GM21825 (cell line): ENCODE measurements around the gene SEMA4F.
"Not testable (repeated sequence)": the region's sequence is repeated elsewhere in the genome, so short reads cannot be mapped to it uniquely, and the experiment has no call there.

Experiments
- ATAC-seq: cut with Tn5 transposase; IDR thresholded peaks from one replicate; pipeline ENCODE4 v1.9.1; 2021; ENCODE audit warnings: mild to moderate bottlenecking, moderate library complexity; ENCODE audit not compliant: unreplicated experiment

The SEMA4F gene

DNA sequence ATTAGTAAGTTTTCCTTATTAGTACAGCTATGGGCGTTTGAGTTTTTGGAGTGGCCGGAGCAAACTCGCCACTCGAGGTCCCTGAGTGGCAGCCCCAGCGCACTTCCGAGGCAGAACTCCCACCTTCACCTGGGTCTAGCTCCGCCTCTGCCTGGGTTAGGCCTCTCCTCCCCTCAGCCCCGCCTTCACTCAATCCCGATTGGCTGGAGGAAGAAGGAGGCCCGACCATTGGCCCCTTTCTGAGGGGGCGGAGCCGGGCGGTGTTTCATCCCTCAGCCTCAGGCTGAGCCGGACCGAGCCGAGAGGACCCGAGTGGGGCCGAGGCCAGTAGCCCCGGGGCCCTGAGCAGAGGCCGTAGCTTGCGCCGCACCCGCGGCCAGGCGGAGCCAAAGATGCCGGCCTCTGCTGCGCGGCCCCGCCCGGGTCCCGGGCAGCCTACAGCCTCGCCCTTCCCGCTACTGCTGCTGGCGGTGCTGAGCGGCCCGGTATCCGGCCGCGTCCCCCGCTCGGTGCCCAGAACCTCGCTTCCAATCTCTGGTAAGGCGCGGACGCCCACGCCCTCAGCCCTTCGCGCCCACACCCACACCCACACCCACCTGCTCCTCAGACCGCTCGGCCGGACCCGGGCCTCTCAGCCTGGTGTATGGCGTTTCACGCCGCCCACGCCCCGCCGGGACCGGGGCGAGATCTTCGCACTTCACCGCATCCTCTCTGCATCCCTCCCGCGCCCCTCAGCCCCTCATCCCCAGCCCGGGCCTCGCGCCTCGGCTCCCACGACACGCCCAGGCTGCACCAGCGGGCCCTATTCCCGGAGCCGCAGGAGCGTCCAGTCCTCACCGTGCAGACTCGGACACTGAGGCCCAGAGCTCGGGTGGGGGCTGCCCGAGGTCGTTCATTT is at the start of gene SEMA4F:
Gene SEMA4F (plus strand): TSS at position 263 of the 898 bp plus-strand sequence. CDS start 130 bp downstream, at position 393.
- ATAC-seq: peak; percentile 100

- ATAC-seq: no peak
These were observed 47.1 kb upstream of the SEMA4F start for GRCh38 chr2:74606927-74607326.

DNA sequence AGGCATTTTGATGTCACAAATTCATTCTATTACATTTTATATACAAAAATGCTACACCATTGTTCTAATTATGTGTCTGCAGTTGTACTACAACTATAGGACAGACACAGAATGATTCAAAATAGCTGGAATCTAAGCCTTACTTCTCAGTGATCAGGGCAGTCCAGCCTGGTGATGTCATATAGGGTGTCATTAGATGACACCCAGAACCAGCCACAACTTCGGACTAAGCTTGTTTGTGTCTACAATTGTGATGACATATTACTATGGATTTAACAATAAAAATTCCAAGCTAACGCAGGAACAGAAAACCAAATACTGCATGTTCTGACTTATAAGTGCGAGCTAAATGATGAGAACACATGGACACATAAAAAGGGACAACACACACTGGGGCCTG is 36.9 kb upstream of the SEMA4F start:
- ATAC-seq: no peak

DNA sequence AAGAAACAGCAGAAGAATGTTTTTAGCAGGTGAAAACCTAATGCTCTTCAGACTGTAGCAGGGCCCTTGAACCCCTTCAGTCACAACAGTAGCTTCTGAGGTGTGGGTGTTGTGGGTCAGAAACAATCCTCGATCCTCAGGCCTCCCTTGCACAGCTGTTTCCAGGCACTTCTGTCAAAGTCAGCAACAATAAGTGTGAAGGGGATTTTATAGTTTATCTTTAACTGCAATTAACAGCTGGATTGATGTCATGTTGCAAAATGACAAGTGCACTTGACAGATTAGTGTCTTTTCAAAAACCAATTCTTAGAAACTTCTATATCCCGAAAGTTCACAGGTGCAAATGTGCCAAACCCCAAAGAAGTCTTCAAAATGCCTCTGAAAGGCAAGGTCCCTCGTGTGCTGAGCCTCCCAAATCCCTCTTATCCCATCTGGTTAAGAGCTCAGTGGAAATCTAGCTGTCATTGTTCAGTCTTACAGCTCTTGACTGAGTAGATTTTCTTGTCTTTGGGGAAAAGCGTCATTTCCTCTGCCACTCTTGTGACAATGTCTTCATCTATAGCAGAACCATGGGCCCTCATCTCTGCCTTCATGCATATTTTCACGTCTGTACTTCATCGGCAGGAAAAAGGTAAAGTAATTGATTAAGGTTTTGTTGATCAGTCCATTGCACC is 35.5 kb upstream of the SEMA4F start:
- no peak for ATAC-seq

DNA sequence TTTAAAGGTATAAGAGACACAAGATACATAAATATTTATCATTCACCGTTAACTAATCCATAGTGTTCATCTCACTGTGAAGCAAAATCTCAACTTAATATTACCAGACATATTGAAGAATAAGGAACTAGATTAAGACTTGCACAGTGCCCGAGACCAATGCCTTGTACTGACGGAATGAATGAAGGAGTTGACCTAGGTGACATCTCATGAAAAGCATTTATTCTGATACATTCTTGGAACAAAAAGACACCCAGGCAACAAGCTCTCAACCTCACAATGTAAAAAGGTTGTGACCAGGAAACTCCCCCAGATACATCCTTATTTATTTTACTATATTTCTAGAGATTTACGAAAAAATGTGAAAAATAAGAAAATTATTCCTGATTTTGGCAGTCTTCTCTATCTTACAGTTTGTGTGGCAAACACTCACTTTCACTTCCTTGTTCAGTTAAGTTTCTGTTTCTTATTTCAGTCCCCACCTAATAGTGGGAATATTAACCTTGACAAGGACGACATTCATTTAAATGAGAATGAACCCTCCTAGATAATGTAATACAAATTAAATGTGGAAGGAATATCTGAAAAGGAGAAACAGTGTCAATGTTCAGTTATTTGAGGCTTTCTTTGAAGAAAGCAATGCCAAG is 34.3 kb upstream of the SEMA4F start:
- peak; percentile 59 for ATAC-seq

- ATAC-seq: no peak
These were observed 33.4 kb upstream of the SEMA4F start for GRCh38 chr2:74620671-74621070.

DNA sequence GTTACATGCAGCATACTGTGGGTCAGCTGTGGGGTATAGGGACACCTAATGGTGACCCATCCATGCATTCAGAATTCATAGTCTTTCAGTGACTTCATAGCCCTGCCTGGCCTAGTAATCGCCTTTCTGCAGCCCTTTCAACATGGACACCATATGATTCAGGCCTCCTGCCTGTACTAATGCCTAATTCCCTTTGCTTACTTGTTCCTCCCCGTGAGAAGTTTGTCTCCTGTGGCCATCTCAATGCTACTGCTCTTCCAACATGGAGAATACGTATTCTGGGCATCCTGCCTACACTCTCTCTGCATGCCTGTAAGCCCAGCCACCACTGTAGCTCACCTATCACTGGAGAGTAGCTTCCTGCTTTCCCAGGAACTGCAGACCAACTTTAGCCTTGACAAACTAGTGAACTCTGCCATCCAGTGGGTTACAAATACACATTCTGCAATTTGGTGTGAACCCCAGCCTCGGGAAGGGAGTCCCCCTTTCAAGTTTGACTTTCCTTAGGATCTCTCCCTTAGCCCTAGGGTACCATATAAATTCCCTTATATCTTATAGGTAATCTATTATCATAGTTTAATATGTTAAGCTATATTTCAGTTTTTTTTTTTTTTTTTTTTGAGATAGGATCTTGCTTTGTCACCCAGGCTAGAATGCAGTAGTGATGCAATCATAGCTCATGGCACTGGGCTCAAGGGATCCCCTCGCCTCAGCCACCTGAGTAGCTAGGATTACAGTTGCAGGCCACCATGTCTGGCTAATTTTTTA is 28.2 kb upstream of the SEMA4F start:
- no peak for ATAC-seq

GRCh38 chr2:74628538-74629105 is 25.4 kb upstream of the SEMA4F start:
- ATAC-seq: no peak

DNA sequence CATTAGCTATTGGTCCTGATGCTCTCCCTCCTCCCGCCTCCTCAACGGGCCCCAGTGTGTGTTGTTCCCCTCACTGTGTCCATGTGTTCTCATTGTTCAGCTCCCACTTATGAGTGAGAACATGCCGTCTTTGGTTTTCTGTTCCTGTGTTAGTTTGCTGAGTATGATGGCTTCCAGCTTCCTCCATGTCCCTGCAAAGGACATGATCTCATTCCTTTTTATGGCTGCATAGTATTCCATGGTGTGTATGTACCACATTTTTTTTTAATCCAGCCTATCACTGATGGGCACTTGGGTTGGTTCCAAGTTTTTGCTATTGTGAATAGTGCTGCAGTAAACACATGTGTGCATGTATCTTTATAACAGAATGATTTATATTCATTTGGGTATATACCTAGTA is 23.6 kb upstream of the SEMA4F start:
- not testable (repeated sequence) for ATAC-seq

DNA sequence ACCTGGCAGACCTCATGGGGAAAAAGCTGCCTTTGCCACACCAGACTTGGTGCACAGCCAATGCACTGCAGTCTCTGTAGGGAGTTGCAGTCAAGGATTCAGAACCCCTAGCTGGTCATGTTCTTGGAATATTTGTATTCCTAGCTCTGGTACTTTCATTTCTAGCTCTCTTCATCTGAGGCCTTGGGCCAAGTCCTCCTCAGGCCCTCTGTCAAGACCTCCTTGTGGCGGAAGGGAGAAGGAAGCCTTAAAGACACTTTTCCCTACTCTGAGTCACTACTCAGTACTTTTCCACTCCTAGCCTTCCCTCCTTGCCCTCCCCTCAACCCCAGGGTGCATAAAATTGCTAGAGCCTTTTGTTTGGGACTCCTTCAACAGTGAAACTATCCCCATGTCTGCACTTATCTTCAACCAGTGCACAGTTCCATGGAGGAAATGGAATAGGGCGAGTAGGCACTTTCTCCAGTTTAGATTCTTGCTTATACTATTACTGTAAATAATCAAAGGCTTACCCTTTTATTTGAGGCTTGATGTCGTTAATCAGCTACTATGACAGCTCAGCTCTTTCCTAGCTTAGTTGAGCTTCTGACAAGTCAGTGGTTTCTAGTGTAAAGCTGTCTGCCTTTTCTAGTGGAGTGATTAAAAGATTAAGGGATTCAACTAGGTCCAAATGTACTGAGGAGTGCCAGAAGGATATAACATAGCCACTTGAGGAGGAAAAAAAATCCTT is 21.7 kb upstream of the SEMA4F start:
- no peak for ATAC-seq

DNA sequence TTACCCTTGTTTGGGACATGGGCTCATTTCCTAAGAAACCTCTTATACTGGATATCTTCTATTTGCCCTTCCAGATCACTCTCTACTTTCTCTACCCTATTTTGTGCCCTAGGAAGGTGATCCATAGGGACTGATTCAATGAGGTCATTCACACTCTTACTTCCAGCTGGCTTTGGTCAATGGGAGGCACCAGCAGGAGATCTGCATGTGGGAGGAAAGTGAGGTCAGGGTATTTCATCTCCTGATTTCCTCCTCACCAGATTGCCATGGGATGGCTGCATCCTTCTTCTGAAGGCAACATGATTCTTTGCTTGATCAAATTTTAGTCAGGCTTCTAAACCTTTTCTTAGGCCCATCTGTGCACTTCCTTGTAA is 21.1 kb upstream of the SEMA4F start:
- ATAC-seq: no peak

DNA sequence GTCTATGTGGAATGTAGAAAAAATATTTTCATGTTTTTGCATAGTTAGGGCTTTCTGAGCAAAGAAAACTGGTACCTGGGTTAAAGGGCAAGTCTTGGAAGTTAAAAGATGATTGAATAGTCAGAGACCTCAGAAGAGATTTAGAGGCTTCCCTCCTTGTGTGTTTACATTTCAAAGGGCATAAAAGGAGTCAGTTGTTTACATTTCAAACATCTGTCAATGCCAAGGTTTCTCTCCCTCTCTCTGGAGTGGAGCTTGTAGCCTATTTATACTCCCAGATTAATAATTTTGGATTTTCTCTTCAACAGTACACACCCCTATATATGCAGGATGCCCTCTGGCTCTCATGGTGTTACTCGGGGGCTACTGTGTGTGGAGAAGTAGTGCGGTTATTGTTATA is 14.5 kb upstream of the SEMA4F start:
- no peak for ATAC-seq

GRCh38 chr2:74645344-74645743 is 8.7 kb upstream of the SEMA4F start:
- no peak for ATAC-seq

GRCh38 chr2:74646201-74646600 is 7.8 kb upstream of the SEMA4F start:
- ATAC-seq: no peak

- no peak for ATAC-seq
These were observed 7.1 kb upstream of the SEMA4F start for GRCh38 chr2:74646834-74647482.

DNA sequence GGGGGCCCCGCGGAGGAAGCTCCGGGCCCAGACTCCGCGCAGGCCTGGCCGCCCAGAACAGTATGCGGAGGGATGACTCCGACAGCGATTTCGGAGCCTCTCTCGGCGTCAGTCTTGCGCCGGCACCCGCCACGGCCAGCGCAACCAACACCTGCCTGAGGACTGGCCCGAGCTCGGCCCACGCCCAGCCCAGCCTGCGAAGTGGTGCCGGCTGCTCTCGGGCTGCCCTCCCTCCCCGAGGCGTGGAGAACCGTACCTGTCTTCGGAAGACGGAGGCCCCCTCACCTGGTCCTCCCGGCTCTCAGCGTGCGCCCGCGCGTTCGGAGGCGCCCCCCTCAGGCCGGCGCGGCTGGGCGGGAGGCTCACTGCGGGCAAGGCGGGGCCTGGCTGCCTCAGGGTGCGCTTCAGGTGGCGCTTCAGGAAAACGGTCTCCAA is 6.0 kb upstream of the SEMA4F start, which contains the start of gene M1AP:
Gene M1AP (minus strand): TSS at position 322 of the 435 bp plus-strand sequence. CDS start 8,055 bp downstream, outside the sequence.
- ATAC-seq: no peak

GRCh38 chr2:74653589-74653984 is 460 bp upstream of the SEMA4F start:
- ATAC-seq: no peak

GRCh38 chr2:74655579-74655978 is 1.5 kb downstream of the SEMA4F start:
- no peak for ATAC-seq

DNA sequence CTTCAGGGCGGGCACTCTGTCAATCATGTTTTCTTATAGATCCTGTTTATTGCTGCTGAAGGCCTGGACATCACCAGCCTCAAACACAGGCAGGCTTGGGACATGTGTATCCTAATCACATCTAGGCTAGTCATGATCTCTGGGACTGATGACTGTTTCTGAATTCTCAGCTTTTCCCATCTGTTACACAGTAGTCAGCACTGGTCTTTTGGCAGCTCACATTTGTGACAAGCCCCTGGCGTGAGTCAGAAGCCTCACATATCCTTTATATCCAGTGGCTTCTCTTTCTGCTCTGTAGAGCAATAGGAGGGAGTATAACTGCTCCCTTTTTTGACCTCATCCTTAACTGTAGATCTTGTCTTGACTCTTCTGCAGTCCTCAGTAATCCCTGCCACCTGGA is 4.5 kb downstream of the SEMA4F start:
- no peak for ATAC-seq
